PFSK-1 (cell line): ENCODE data around the gene ARRDC1.

Experiments
- FOXP2 ChIP-seq: optimal IDR thresholded peaks from 2 replicates; pipeline ENCODE3; 2011; ENCODE audit warnings: borderline replicate concordance, control low read depth, inconsistent platforms; ENCODE audit not compliant: insufficient read depth; ENCODE audit errors: extremely low read length, extremely low read depth
- POLR2AphosphoS5 ChIP-seq: IDR thresholded peaks from 2 replicates; pipeline ENCODE4 v1.6.1; 2012; ENCODE audit warnings: low read depth, mild to moderate bottlenecking, control low read depth, low read length, moderate library complexity
- TAF1 ChIP-seq: IDR thresholded peaks from 2 replicates; pipeline ENCODE4 v1.6.1; 2012; ENCODE audit warnings: low read length, control low read depth, borderline replicate concordance; ENCODE audit not compliant: insufficient read depth
- TF ChIP-seq, protein P1 (sequence below), 2 experiments: IDR thresholded peaks; 2 replicates each; pipeline versions ENCODE4 v1.6.1 to v1.8.0; 2011 to 2012; ENCODE audit warnings: low read depth in 2 of 2, low read length in 2 of 2, control low read depth in 1 of 2, inconsistent platforms in 1 of 2, mild to moderate bottlenecking in 1 of 2, moderate library complexity in 1 of 2; ENCODE audit not compliant: insufficient read depth in 1 of 2

DNA sequence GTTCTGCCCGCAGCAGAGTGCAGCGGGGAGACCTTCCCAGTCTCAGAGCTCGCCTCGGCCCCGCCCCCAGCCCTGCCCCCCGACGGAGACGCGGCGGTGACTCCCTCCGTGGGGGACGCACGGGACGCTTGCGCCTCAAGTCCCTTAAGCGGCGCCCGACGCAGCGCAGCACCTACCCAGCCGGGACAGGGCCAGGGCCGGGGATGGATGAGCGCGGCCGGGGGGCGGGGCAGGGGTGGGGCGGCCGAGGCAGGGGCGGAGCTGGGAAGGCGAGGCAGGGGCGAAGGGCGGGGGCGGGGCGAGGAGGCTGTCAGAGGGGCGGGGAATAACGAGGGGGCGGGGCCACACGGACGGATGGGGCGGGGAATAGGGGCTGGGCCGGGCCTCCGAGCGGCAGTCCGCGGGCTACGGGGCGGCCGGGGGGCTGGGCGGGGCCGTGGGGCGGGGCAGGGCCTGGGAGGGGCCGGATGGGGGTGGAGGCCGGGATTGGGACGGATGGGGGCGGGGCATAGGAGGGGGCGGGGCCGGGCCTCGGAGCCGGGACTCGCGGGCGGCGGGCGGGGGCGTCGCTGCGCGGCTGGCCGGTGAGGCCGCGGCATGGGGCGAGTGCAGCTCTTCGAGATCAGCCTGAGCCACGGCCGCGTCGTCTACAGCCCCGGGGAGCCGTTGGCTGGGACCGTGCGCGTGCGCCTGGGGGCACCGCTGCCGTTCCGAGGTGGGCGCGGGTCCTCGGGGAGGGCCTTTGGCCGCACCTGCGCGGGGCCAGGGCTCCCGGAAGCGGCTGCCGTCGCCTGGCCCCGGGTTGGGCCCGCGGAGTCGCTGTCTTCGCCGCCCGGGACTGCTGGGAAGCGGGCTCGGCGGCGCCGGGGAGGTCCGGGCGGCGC lies at the start of gene ARRDC1:
- TF ChIP-seq POLR2AphosphoS5 = peak; percentile 28; the same call in 1 of the 2 replicates
- TF ChIP-seq, protein P1, sequence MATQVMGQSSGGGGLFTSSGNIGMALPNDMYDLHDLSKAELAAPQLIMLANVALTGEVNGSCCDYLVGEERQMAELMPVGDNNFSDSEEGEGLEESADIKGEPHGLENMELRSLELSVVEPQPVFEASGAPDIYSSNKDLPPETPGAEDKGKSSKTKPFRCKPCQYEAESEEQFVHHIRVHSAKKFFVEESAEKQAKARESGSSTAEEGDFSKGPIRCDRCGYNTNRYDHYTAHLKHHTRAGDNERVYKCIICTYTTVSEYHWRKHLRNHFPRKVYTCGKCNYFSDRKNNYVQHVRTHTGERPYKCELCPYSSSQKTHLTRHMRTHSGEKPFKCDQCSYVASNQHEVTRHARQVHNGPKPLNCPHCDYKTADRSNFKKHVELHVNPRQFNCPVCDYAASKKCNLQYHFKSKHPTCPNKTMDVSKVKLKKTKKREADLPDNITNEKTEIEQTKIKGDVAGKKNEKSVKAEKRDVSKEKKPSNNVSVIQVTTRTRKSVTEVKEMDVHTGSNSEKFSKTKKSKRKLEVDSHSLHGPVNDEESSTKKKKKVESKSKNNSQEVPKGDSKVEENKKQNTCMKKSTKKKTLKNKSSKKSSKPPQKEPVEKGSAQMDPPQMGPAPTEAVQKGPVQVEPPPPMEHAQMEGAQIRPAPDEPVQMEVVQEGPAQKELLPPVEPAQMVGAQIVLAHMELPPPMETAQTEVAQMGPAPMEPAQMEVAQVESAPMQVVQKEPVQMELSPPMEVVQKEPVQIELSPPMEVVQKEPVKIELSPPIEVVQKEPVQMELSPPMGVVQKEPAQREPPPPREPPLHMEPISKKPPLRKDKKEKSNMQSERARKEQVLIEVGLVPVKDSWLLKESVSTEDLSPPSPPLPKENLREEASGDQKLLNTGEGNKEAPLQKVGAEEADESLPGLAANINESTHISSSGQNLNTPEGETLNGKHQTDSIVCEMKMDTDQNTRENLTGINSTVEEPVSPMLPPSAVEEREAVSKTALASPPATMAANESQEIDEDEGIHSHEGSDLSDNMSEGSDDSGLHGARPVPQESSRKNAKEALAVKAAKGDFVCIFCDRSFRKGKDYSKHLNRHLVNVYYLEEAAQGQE (IDR thresholded peaks at IDR 0.05; ENCODE audit: insufficient read depth in 1 of 2, low read depth in 2 of 2, low read length in 2 of 2) = no peak
- TF ChIP-seq TAF1 = no peak
- TF ChIP-seq FOXP2 = peak; percentile 21
